ENCODE data around the gene CLRN3. TPM values are rescaled to one million over a fixed set of nuclear protein-coding genes. Genes with fewer than 3 reads are reported as not detected.

Gene CLRN3
- total and polyA plus RNA-seq, 7 donors: 0.03 TPM; not detected in 6

- peak in 1 of 2 donors; percentile 56 for DNase-seq
- intact Hi-C loops (cut with DNase I): no loop called here
These were observed 58.5 kb downstream of the CLRN3 start for GRCh38 chr10:127834221-127834620.

GRCh38 chr10:127833804-127834203 is 58.9 kb downstream of the CLRN3 start:
- 68 to 85% (median 85%) methylated on average over 7 of the region's 7 CpGs for WGBS, 3 donors
- H3K27ac ChIP-seq: no peak overlapping the region
- ATAC-seq (no peak), DNase-seq (no peak)
- H3K27me3 ChIP-seq (ENCODE audit: insufficient read depth in 3 of 3, low read length in 2 of 3): no peaks in the 10 kb centered on the region
- no peaks in the 10 kb centered on the region for H3K9me3 ChIP-seq
- intact Hi-C loops (cut with DNase I): no loop called here
- H3K4me3 ChIP-seq: no peak overlapping the region
- no peaks in the 10 kb centered on the region for H3K4me1 ChIP-seq
- TF ChIP-seq CTCF (IDR thresholded peaks at IDR 0.05): no peak
- no peaks in the 10 kb centered on the region for H3K36me3 ChIP-seq (ENCODE audit: insufficient read depth in 1 of 2, low read depth in 1 of 2)

More at GRCh38 chr10:127834221-127834620, 58.5 kb downstream of the CLRN3 start:
- H3K4me1 ChIP-seq: no peaks in the 10 kb centered on the region
- peak in 3 of 4 donors; percentile 24 to 53 (median 29) for ATAC-seq
- 59 to 80% (median 76%) methylated on average over 7 of the region's 7 CpGs for WGBS, 3 donors
- no peaks in the 10 kb centered on the region for H3K9me3 ChIP-seq
- TF ChIP-seq CTCF (IDR thresholded peaks at IDR 0.05): no peak
- H3K36me3 ChIP-seq (ENCODE audit: insufficient read depth in 1 of 2, low read depth in 1 of 2): no peaks in the 10 kb centered on the region
- no peaks in the 10 kb centered on the region for H3K27me3 ChIP-seq (ENCODE audit: insufficient read depth in 3 of 3, low read length in 2 of 3)
- H3K4me3 ChIP-seq: no peak overlapping the region
- H3K27ac ChIP-seq: no peak overlapping the region

- no peak overlapping the region for H3K27ac ChIP-seq
- intact Hi-C loops (cut with DNase I): no loop called here
- no peaks in the 10 kb centered on the region for H3K4me1 ChIP-seq
- ATAC-seq (no peak), DNase-seq (no peak)
- no peak overlapping the region for H3K4me3 ChIP-seq
- H3K36me3 ChIP-seq (ENCODE audit: insufficient read depth in 1 of 2, low read depth in 1 of 2): no peaks in the 10 kb centered on the region
- WGBS, 3 donors: 17 to 32% (median 21%) methylated on average over 4 of the region's 4 CpGs
- no peaks in the 10 kb centered on the region for H3K9me3 ChIP-seq
- H3K27me3 ChIP-seq (ENCODE audit: insufficient read depth in 3 of 3, low read length in 2 of 3): no peaks in the 10 kb centered on the region
- no peak for TF ChIP-seq CTCF (IDR thresholded peaks at IDR 0.05)
These were observed 60.2 kb downstream of the CLRN3 start for GRCh38 chr10:127832501-127832900.

- no peak overlapping the region for H3K4me3 ChIP-seq
- no peaks in the 10 kb centered on the region for H3K9me3 ChIP-seq
- no peaks in the 10 kb centered on the region for H3K36me3 ChIP-seq (ENCODE audit: insufficient read depth in 1 of 2, low read depth in 1 of 2)
- 89 to 93% (median 91%) methylated on average over 4 of the region's 4 CpGs for WGBS, 3 donors
- H3K27ac ChIP-seq: no peak overlapping the region
- DNase-seq (no peak), ATAC-seq (no peak)
- no peaks in the 10 kb centered on the region for H3K4me1 ChIP-seq
- TF ChIP-seq CTCF (IDR thresholded peaks at IDR 0.05): no peak
- intact Hi-C loops (cut with DNase I): no loop called here
- H3K27me3 ChIP-seq (ENCODE audit: insufficient read depth in 3 of 3, low read length in 2 of 3): no peaks in the 10 kb centered on the region
These were observed 62.3 kb downstream of the CLRN3 start for GRCh38 chr10:127830414-127830813.

Other genes starting within 250 kb of the CLRN3 start
- gene FOXI2, start 155.8 kb downstream of the CLRN3 start, total RNA-seq: not detected
- gene FOXI2, start 155.8 kb downstream of the CLRN3 start, polyA plus RNA-seq: under 1 TPM in 1 of 3 donors, not detected in 2; 0.03 TPM
- gene PTPRE, start 14.2 kb upstream of the CLRN3 start, total RNA-seq: 1 to 10 TPM; 2.7 to 4.5 (median 3.8) TPM
- 1 to 10 TPM in 1 of 3 donors, under 1 TPM in 2; 0.48 to 1.5 (median 0.93) TPM for gene PTPRE, start 14.2 kb upstream of the CLRN3 start, polyA plus RNA-seq
- under 1 TPM; 0.02 to 0.84 (median 0.31) TPM for gene MKI67, start 233.5 kb upstream of the CLRN3 start, total RNA-seq
- under 1 TPM in 2 of 3 donors, not detected in 1; 0.06 to 0.07 TPM for gene MKI67, start 233.5 kb upstream of the CLRN3 start, polyA plus RNA-seq